Mesendoderm (in vitro differentiated cells): ENCODE results near the gene RSL24D1.

Experiments used
- DNase-seq: peaks from one replicate; pipeline ENCODE4 v3.0.0; 2013
- H2AK5ac ChIP-seq: 2 replicates; pipeline ENCODE4 v1.6.1; 2013; ENCODE audit warnings: low read length, inconsistent platforms
- H2BK120ac ChIP-seq: 2 replicates; pipeline ENCODE4 v1.6.1; 2013; ENCODE audit warnings: low read depth, mild to moderate bottlenecking, low read length, moderate library complexity, mixed read lengths
- H2BK15ac ChIP-seq: replicated peaks from 2 replicates; pipeline ENCODE4 v1.6.1; 2013; ENCODE audit warnings: low read depth, mild to moderate bottlenecking, moderate library complexity
- H2BK5ac ChIP-seq: 2 replicates; pipeline ENCODE4 v1.6.1; 2013; ENCODE audit warnings: low read length, inconsistent platforms
- H3K18ac ChIP-seq: 2 replicates; pipeline ENCODE4 v1.6.1; 2013; ENCODE audit warnings: mild to moderate bottlenecking, low read length, mixed read lengths
- H3K23ac ChIP-seq: one replicate; pipeline ENCODE4 v1.6.1; 2013; ENCODE audit warnings: low read length
- H3K27ac ChIP-seq: 2 replicates; pipeline ENCODE4 v1.5.1; 2013; ENCODE audit warnings: low read depth, mild to moderate bottlenecking, inconsistent platforms, low read length, moderate library complexity
- H3K27me3 ChIP-seq: 2 replicates; pipeline ENCODE4 v1.6.1; 2013; ENCODE audit warnings: low read length, control low read depth, mild to moderate bottlenecking, inconsistent platforms; ENCODE audit not compliant: insufficient read depth, poor library complexity
- H3K36me3 ChIP-seq: 2 replicates; pipeline ENCODE4 v1.6.1; 2013; ENCODE audit warnings: low read length, inconsistent platforms; ENCODE audit not compliant: control insufficient read depth, insufficient read depth
- H3K4ac ChIP-seq: one replicate; pipeline ENCODE4 v1.6.1; 2013; ENCODE audit warnings: low read depth, mild to moderate bottlenecking, low read length, moderate library complexity
- H3K4me1 ChIP-seq: 2 replicates; pipeline ENCODE4 v1.6.1; 2013; ENCODE audit warnings: low read depth, low read length, inconsistent platforms; ENCODE audit not compliant: control insufficient read depth
- H3K4me2 ChIP-seq: 2 replicates; pipeline ENCODE4 v1.6.1; 2013; ENCODE audit warnings: low read length
- H3K4me3 ChIP-seq: 2 replicates; pipeline ENCODE4 v1.5.1; 2013; ENCODE audit warnings: mild to moderate bottlenecking, low read length
- H3K56ac ChIP-seq: one replicate; pipeline ENCODE4 v1.6.1; 2013; ENCODE audit warnings: low read length
- H3K79me1 ChIP-seq: 2 replicates; pipeline ENCODE4 v1.6.1; 2013; ENCODE audit warnings: low read length, inconsistent platforms
- H3K79me2 ChIP-seq: 2 replicates; pipeline ENCODE4 v1.6.1; 2013; ENCODE audit warnings: mild to moderate bottlenecking, low read length; ENCODE audit not compliant: control insufficient read depth, insufficient read depth
- H3K9ac ChIP-seq: 2 replicates; pipeline ENCODE4 v1.6.1; 2013; ENCODE audit warnings: low read length, inconsistent platforms
- H4K5ac ChIP-seq: one replicate; pipeline ENCODE4 v1.6.1; 2013; ENCODE audit warnings: low read length
- H4K8ac ChIP-seq: one replicate; pipeline ENCODE4 v1.6.1; 2013; ENCODE audit warnings: low read depth, mild to moderate bottlenecking, control low read depth, low read length, moderate library complexity
- WGBS: extraction: QIAGEN DNeasy Blood & Tissue Kit; methylation state at CpG from one replicate; pipeline ENCODE4 v1.1.7; 2013; ENCODE audit warnings: low lambda C conversion rate, missing lambda C conversion rate; ENCODE audit not compliant: insufficient coverage; ENCODE audit errors: extremely low coverage; 5-methylcytosine and 5-hydroxymethylcytosine counted together

Gene RSL24D1

DNA sequence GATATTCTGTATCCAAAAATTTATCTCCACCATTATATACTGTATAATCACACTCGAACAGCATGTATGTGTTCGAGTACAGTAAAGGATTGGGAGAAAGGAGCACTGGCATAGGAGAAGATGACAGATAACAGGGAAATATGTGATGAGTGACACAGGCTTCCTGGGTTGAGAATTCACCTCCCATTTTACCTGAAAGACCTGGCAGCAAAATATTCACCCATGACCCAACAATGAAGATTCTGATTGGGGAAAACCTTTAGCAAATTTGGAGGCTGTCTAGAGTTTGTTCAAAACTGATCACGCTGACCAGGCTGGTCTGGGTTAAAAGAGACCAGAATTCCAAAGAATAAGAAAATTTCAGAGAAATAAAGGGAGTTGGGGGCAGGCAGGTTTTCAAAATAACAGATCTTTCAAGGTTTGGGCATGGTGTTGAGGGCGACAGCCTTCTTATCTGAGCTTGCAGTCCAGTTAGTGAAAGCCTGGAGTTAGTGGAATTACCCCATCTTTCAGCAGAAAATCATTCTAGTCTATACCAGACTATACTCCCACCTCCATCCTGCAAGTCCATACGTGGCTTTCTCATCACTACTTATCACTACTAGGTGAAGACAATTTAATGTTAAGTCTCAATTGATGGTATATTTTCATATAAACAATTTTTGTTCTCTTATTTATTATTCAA lies 42.8 kb upstream of the RSL24D1 start:
- Histone ChIP-seq H3K23ac (no peak overlapping the region), H3K18ac (no peak overlapping the region), H3K4me3 (no peak overlapping the region), H3K79me1 (no peaks in the 10 kb centered on the region), H2BK5ac (no peak overlapping the region), H3K27ac (no peak overlapping the region), H3K4me1 (no peaks in the 10 kb centered on the region), H2AK5ac (no peak overlapping the region), H3K79me2 (no peaks in the 10 kb centered on the region), H3K9ac (no peak overlapping the region), H4K8ac (no peak overlapping the region), H3K27me3 (no peaks in the 10 kb centered on the region), H3K4ac (no peak overlapping the region), H2BK15ac (no peak overlapping the region), H4K5ac (no peak overlapping the region), H3K56ac (no peak overlapping the region), H2BK120ac (no peak overlapping the region), H3K4me2 (no peak overlapping the region), H3K36me3 (no peaks in the 10 kb centered on the region)
- DNase-seq: no peak
- WGBS: no CpG with 5 or more reads among the region's 5 CpGs

DNA sequence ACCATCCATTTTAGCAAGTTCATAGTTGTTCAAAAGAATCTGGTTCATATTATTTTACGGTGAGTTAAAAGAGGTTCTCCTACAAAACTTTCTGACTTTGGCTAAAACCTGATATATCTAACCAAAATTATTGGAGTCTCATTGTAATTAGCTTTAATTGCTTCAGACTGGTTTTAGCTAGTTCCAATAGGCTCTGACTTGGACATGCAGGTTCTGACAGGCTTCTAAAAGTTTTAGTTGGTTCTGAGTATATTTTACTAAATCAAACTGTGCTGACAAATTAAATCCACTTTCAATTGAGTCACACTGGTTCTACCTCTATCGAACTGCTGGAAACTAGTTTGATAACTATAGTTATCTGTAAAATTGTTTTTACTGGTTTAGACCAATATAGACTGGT lies 42.1 kb upstream of the RSL24D1 start:
- Histone ChIP-seq H4K5ac (no peak overlapping the region), H3K4ac (no peak overlapping the region), H3K4me2 (no peak overlapping the region), H3K4me1 (no peaks in the 10 kb centered on the region), H3K9ac (no peak overlapping the region), H2AK5ac (no peak overlapping the region), H2BK15ac (no peak overlapping the region), H3K79me1 (no peaks in the 10 kb centered on the region), H4K8ac (no peak overlapping the region), H3K36me3 (no peaks in the 10 kb centered on the region), H2BK5ac (no peak overlapping the region), H3K27me3 (no peaks in the 10 kb centered on the region), H2BK120ac (no peak overlapping the region), H3K18ac (no peak overlapping the region), H3K79me2 (no peaks in the 10 kb centered on the region), H3K27ac (no peak overlapping the region), H3K56ac (no peak overlapping the region), H3K4me3 (no peak overlapping the region), H3K23ac (no peak overlapping the region)
- no peak for DNase-seq
- no CpG with 5 or more reads among the region's 2 CpGs for WGBS

GRCh38 chr15:55237219-55238130 lies 40.7 kb upstream of the RSL24D1 start:
- Histone ChIP-seq H3K9ac (no peak overlapping the region), H3K18ac (no peak overlapping the region), H4K5ac (no peak overlapping the region), H3K4me1 (no peaks in the 10 kb centered on the region), H3K4me2 (no peak overlapping the region), H2AK5ac (no peak overlapping the region), H2BK15ac (no peak overlapping the region), H4K8ac (no peak overlapping the region), H3K56ac (no peak overlapping the region), H3K79me1 (no peaks in the 10 kb centered on the region), H2BK5ac (no peak overlapping the region), H3K4me3 (no peak overlapping the region), H3K36me3 (no peaks in the 10 kb centered on the region), H3K27me3 (no peaks in the 10 kb centered on the region), H2BK120ac (no peak overlapping the region), H3K4ac (no peak overlapping the region), H3K27ac (no peak overlapping the region), H3K79me2 (no peaks in the 10 kb centered on the region), H3K23ac (no peak overlapping the region)
- DNase-seq: no peak
- WGBS: no CpG with 5 or more reads among the region's 6 CpGs

DNA sequence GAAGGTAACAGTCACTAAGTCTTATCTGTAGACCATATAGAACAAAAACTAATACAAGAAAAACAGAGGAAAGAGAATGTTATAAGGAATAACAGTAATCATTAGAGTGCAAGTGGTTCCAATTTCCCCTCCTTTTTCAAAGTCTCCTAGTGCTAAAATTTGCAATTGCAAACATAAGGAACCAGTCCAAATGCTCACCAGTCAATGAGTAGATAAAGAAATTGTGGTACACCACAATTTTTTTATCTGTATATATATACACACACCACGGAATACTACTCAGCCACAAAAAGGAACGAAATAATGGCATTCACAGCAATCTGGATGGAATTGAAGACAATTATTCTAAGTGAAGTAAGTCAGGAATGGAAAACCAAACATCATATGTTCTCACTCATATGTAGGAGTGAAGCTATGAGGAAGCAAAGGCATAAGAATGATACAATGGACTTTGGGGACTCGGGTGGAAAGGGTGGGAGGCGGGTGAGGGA lies 38.9 kb upstream of the RSL24D1 start:
- Histone ChIP-seq H2AK5ac (no peak overlapping the region), H2BK5ac (no peak overlapping the region), H3K27ac (no peak overlapping the region), H3K23ac (no peak overlapping the region), H3K36me3 (no peaks in the 10 kb centered on the region), H3K27me3 (no peaks in the 10 kb centered on the region), H3K4me2 (no peak overlapping the region), H4K8ac (no peak overlapping the region), H3K4ac (no peak overlapping the region), H2BK120ac (no peak overlapping the region), H3K56ac (no peak overlapping the region), H3K79me1 (no peaks in the 10 kb centered on the region), H3K79me2 (no peaks in the 10 kb centered on the region), H2BK15ac (no peak overlapping the region), H3K4me1 (no peaks in the 10 kb centered on the region), H3K4me3 (no peak overlapping the region), H3K18ac (no peak overlapping the region), H3K9ac (no peak overlapping the region), H4K5ac (no peak overlapping the region)
- WGBS: no CpG with 5 or more reads among the region's 4 CpGs
- DNase-seq: no peak

- no peaks in the 10 kb centered on the region for H3K79me1 ChIP-seq
- no peaks in the 10 kb centered on the region for H3K27me3 ChIP-seq
- no peak for DNase-seq
- no peak overlapping the region for H4K8ac ChIP-seq
- H3K56ac ChIP-seq: no peak overlapping the region
- no peak overlapping the region for H3K23ac ChIP-seq
- H4K5ac ChIP-seq: no peak overlapping the region
- H2BK120ac ChIP-seq: no peak overlapping the region
- no peak overlapping the region for H3K18ac ChIP-seq
- H3K4ac ChIP-seq: no peak overlapping the region
- WGBS: no CpG with 5 or more reads among the region's 1 CpG
- no peak overlapping the region for H2AK5ac ChIP-seq
- H3K27ac ChIP-seq: no peak overlapping the region
- H3K9ac ChIP-seq: no peak overlapping the region
- H2BK5ac ChIP-seq: no peak overlapping the region
- H3K36me3 ChIP-seq: no peaks in the 10 kb centered on the region
- no peak overlapping the region for H2BK15ac ChIP-seq
- no peak overlapping the region for H3K4me2 ChIP-seq
- no peaks in the 10 kb centered on the region for H3K79me2 ChIP-seq
- H3K4me3 ChIP-seq: no peak overlapping the region
- H3K4me1 ChIP-seq: no peaks in the 10 kb centered on the region
Measured at GRCh38 chr15:55234800-55235104, 38.0 kb upstream of the RSL24D1 start.
